HCT116 (cell line): Measurements from ENCODE around the gene RGS10. TPM values are rescaled to one million over a fixed set of nuclear protein-coding genes. Genes with fewer than 3 reads are reported as not detected.

Source experiments
- ATAC-seq: fragments of 200-7000 bp; cut with Tn5 transposase; 2 replicates; pipeline ENCODE4 v1.9.1; 2020; ENCODE audit warnings: mild to moderate bottlenecking, moderate library complexity
- BruUV-seq: library from RNA; stranded (reverse); fragments of 400-500 nt; replicated peaks from 2 replicates; lab custom pipeline; 2021; lab: Mats Ljungman, UMichigan
- CTCF ChIA-PET: fragments of 300-600 bp; sonication (Branson Sonifier 250); formaldehyde crosslinking; loops from one replicate; lab custom pipeline; 2021; ENCODE audit warnings: antibody characterized with exemption; lab: Charles Lee
- POLR2A ChIA-PET: fragments of 300-600, 350-600 bp; sonication (Branson Sonifier 250); formaldehyde crosslinking; loops from one replicate; lab custom pipeline; 2021; ENCODE audit warnings: antibody characterized with exemption; lab: Charles Lee
- RAD21 ChIA-PET, 2 experiments: fragments of 300-600 bp; sonication (Branson Sonifier 250); formaldehyde crosslinking; loops; one replicate each; lab custom pipeline; 2023; ENCODE audit warnings: low total read pairs in 2 of 2; ENCODE audit not compliant: uncharacterized antibody in 2 of 2, unreplicated experiment in 2 of 2, low non-redundant PET in 1 of 2; lab: Charles Lee
- DNase-seq: peaks from one replicate; pipeline ENCODE4 v3.0.0-alpha.2; 2010; ENCODE audit warnings: low read depth, low spot score
- H2AFZ ChIP-seq: fragments of 200-600 bp; shearing (Covaris generic), sonication (generic); 2 replicates; pipeline ENCODE4 v1.6.1; 2017; ENCODE audit warnings: low read depth, mixed run types, mixed read lengths, antibody characterized with exemption, low read length; ENCODE audit not compliant: poor library complexity, severe bottlenecking
- H3K27ac ChIP-seq: 2 replicates; pipeline ENCODE4 v1.5.1; 2012; ENCODE audit warnings: low read depth, low read length
- H3K27me3 ChIP-seq: fragments of 200-600 bp; sonication (generic); 2 replicates; pipeline ENCODE4 v1.6.1; 2016; ENCODE audit warnings: mixed run types, low read length, mixed read lengths; ENCODE audit not compliant: insufficient read depth
- H3K36me3 ChIP-seq, 2 experiments: fragments of 200-500 bp in 1 of 2; fragments of 200-600 bp in 1 of 2; sonication (Bioruptor generic) in 1 of 2; sonication (generic) in 1 of 2; 2 replicates each; pipeline versions ENCODE4 v1.5.1 to v1.6.1; 2014 to 2016; ENCODE audit warnings: low read length in 2 of 2, inconsistent platforms in 1 of 2, mixed read lengths in 1 of 2, mixed run types in 1 of 2; ENCODE audit not compliant: insufficient read depth in 2 of 2, control insufficient read depth in 1 of 2
- H3K4me1 ChIP-seq, 2 experiments: fragments of 200-600 bp in 1 of 2; sonication (generic) in 1 of 2; 2 replicates each; pipeline versions ENCODE4 v1.5.1 to v1.6.1; 2012 to 2017; ENCODE audit warnings: low read length in 2 of 2, inconsistent platforms in 1 of 2, mild to moderate bottlenecking in 1 of 2, mixed read lengths in 1 of 2, mixed run types in 1 of 2, moderate library complexity in 1 of 2; ENCODE audit not compliant: insufficient read depth in 2 of 2, control insufficient read depth in 1 of 2
- H3K4me2 ChIP-seq: fragments of 200-600 bp; sonication (generic); 2 replicates; pipeline ENCODE4 v1.6.1; 2017; ENCODE audit warnings: mixed run types, low read length, mixed read lengths
- H3K4me3 ChIP-seq, 2 experiments: fragments of 200-600 bp in 1 of 2; sonication (generic) in 1 of 2; replicated peaks in 1 of 2; 2 replicates each; pipeline ENCODE4 v1.5.1; 2011 to 2016; ENCODE audit warnings: low read length in 2 of 2, control low read depth in 1 of 2, low read depth in 1 of 2, mild to moderate bottlenecking in 1 of 2, mixed read lengths in 1 of 2, mixed run types in 1 of 2
- H3K79me2 ChIP-seq: fragments of 200-600 bp; sonication (generic); 2 replicates; pipeline ENCODE4 v1.6.1; 2017; ENCODE audit warnings: mild to moderate bottlenecking, mixed run types, low read length, moderate library complexity, mixed read lengths; ENCODE audit not compliant: insufficient read depth
- H3K9ac ChIP-seq: fragments of 200-600 bp; sonication (generic); 2 replicates; pipeline ENCODE4 v1.6.1; 2016; ENCODE audit warnings: low read length, mixed read lengths
- H3K9me2 ChIP-seq: fragments of 200-600 bp; sonication (generic), shearing (Covaris generic); 2 replicates; pipeline ENCODE4 v1.6.1; 2017; ENCODE audit warnings: mixed run types, mild to moderate bottlenecking, moderate library complexity; ENCODE audit not compliant: insufficient read depth
- H3K9me3 ChIP-seq, 2 experiments: fragments of 200-500 bp in 1 of 2; fragments of 200-600 bp in 1 of 2; sonication (Bioruptor generic) in 1 of 2; sonication (generic) in 1 of 2; 2 replicates each; pipeline ENCODE4 v1.6.1; 2014 to 2017; ENCODE audit warnings: low read length in 2 of 2, mixed read lengths in 2 of 2, inconsistent platforms in 1 of 2, low read depth in 1 of 2, mild to moderate bottlenecking in 1 of 2, mixed run types in 1 of 2, moderate library complexity in 1 of 2; ENCODE audit not compliant: control insufficient read depth in 1 of 2, insufficient read depth in 1 of 2
- H4K20me1 ChIP-seq: fragments of 200-600 bp; sonication (generic), shearing (Covaris generic); 2 replicates; pipeline ENCODE4 v1.6.1; 2017; ENCODE audit warnings: mixed run types, mild to moderate bottlenecking, moderate library complexity; ENCODE audit not compliant: insufficient read depth
- CBX3 ChIP-seq: IDR thresholded peaks from 2 replicates; pipeline ENCODE4 v1.6.1; 2012; ENCODE audit warnings: low read depth
- CEBPB ChIP-seq: IDR thresholded peaks from 2 replicates; pipeline ENCODE4 v1.6.1; 2012; ENCODE audit warnings: low read depth
- CTCF ChIP-seq, 3 experiments: fragments of 200-600 bp in 1 of 3; sonication (generic) in 1 of 3; IDR thresholded peaks in 2 of 3; conservative IDR thresholded peaks in 1 of 3; 2 replicates each; pipeline ENCODE4 v1.5.1; 2012 to 2017; ENCODE audit warnings: low read depth in 2 of 3, low read length in 2 of 3, antibody characterized with exemption in 1 of 3, borderline replicate concordance in 1 of 3, control low read depth in 1 of 3, mild to moderate bottlenecking in 1 of 3, mixed read lengths in 1 of 3, mixed run types in 1 of 3, moderate library complexity in 1 of 3; ENCODE audit not compliant: insufficient read depth in 1 of 3
- EGR1 ChIP-seq: IDR thresholded peaks from 2 replicates; pipeline ENCODE4 v1.6.1; 2012; ENCODE audit warnings: low read depth
- ELF1 ChIP-seq: IDR thresholded peaks from 2 replicates; pipeline ENCODE4 v1.6.1; 2012; ENCODE audit warnings: low read depth, borderline replicate concordance
- EZH2phosphoT487 ChIP-seq: fragments of 200-600 bp; IDR thresholded peaks from 2 replicates; pipeline ENCODE4 v1.6.1; 2018; ENCODE audit warnings: antibody characterized with exemption, borderline replicate concordance
- FOSL1 ChIP-seq: IDR thresholded peaks from 2 replicates; pipeline ENCODE4 v1.6.1; 2012; ENCODE audit warnings: low read depth
- JUND ChIP-seq: IDR thresholded peaks from 2 replicates; pipeline ENCODE4 v1.6.1; 2012
- MAX ChIP-seq: IDR thresholded peaks from 2 replicates; pipeline ENCODE4 v1.6.1; 2012
- POLR2A ChIP-seq: IDR thresholded peaks from 2 replicates; pipeline ENCODE4 v1.7.0; 2011; ENCODE audit warnings: borderline replicate concordance; ENCODE audit not compliant: insufficient read depth, insufficient read length; ENCODE audit errors: extremely low read depth
- RAD21 ChIP-seq: IDR thresholded peaks from 2 replicates; pipeline ENCODE4 v1.6.1; 2012; ENCODE audit warnings: low read depth, mild to moderate bottlenecking
- SIN3A ChIP-seq: IDR thresholded peaks from 2 replicates; pipeline ENCODE4 v1.6.1; 2012; ENCODE audit warnings: low read depth
- SP1 ChIP-seq: IDR thresholded peaks from 2 replicates; pipeline ENCODE4 v1.6.1; 2012; ENCODE audit warnings: low read depth
- SRF ChIP-seq: IDR thresholded peaks from 2 replicates; pipeline ENCODE4 v1.6.1; 2012; ENCODE audit warnings: low read depth
- TCF7L2 ChIP-seq: IDR thresholded peaks from 2 replicates; pipeline ENCODE4 v1.7.0; 2011; ENCODE audit warnings: borderline replicate concordance, inconsistent platforms; ENCODE audit not compliant: insufficient read depth, insufficient read length; ENCODE audit errors: extremely low read depth
- YY1 ChIP-seq: IDR thresholded peaks from 2 replicates; pipeline ENCODE4 v1.6.1; 2011; ENCODE audit warnings: low read length, low read depth, moderate library complexity, mild to moderate bottlenecking; ENCODE audit not compliant: insufficient replicate concordance; ENCODE audit errors: extremely low read depth
- ZFX ChIP-seq: fragments of 450-650 bp; IDR thresholded peaks from 2 replicates; pipeline ENCODE4 v1.6.1; 2017
- intact Hi-C: fragments of 100-400 bp; cut with micrococcal nuclease; formaldehyde crosslinking; loops from 2 replicates; pipeline ENCODE4 v1.10.0; 2022
- total RNA-seq: library from RNA; stranded (reverse); gene quantifications from one replicate; pipeline ENCODE4 v1.2.1, GENCODE V29; 2021; ENCODE audit not compliant: unreplicated experiment
- TF ChIP-seq, protein P1 (sequence below): IDR thresholded peaks from 2 replicates; pipeline ENCODE4 v1.6.1; 2012
- TF ChIP-seq, protein P2 (sequence below): IDR thresholded peaks from 2 replicates; pipeline ENCODE4 v1.6.1; 2011; ENCODE audit warnings: mild to moderate bottlenecking, low read length, moderate library complexity; ENCODE audit not compliant: insufficient replicate concordance; ENCODE audit errors: extremely low read depth
- TF ChIP-seq, protein P3 (sequence below): IDR thresholded peaks from 2 replicates; pipeline ENCODE4 v1.6.1; 2012; ENCODE audit warnings: low read depth

The RGS10 gene
- total RNA-seq, 1 experiment from 2014 or later = 96.7 TPM

- Histone ChIP-seq H3K27me3 (no peaks in the 10 kb centered on the region), H3K4me2 (no peak overlapping the region), H2AFZ (no peak overlapping the region), H3K9ac (no peak overlapping the region), H3K9me3 (no peaks in the 10 kb centered on the region), H3K4me3 (no peak overlapping the region), H3K79me2 (no peaks in the 10 kb centered on the region), H4K20me1 (no peaks in the 10 kb centered on the region), H3K9me2 (no peaks in the 10 kb centered on the region), H3K27ac (no peak overlapping the region), H3K36me3 (peaks cover 0 to 5% of the 10 kb centered on the region in 2 experiments; a peak in 2 of 4 replicates), H3K4me1 (no peaks in the 10 kb centered on the region)
- DNase-seq = no peak
- no peak for ATAC-seq
- TF ChIP-seq SP1 (no peak), MAX (no peak), JUND (no peak), EZH2phosphoT487 (no peak), CTCF (IDR thresholded peaks at IDR 0.05 in 2 of 3, conservative IDR thresholded peaks at IDR 0.05 in 1 of 3; ENCODE audit: borderline replicate concordance in 1 of 3, insufficient read depth in 1 of 3, low read depth in 2 of 3, low read length in 2 of 3) (no peak), FOSL1 (no peak), ELF1 (no peak), RAD21 (no peak), SIN3A (no peak), CBX3 (no peak), YY1 (no peak), CEBPB (no peak), TCF7L2 (no peak), ZFX (no peak), EGR1 (no peak), SRF (no peak), POLR2A (no peak)
- TF ChIP-seq, protein P1, sequence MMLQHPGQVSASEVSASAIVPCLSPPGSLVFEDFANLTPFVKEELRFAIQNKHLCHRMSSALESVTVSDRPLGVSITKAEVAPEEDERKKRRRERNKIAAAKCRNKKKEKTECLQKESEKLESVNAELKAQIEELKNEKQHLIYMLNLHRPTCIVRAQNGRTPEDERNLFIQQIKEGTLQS = no peak
- TF ChIP-seq, protein P2, sequence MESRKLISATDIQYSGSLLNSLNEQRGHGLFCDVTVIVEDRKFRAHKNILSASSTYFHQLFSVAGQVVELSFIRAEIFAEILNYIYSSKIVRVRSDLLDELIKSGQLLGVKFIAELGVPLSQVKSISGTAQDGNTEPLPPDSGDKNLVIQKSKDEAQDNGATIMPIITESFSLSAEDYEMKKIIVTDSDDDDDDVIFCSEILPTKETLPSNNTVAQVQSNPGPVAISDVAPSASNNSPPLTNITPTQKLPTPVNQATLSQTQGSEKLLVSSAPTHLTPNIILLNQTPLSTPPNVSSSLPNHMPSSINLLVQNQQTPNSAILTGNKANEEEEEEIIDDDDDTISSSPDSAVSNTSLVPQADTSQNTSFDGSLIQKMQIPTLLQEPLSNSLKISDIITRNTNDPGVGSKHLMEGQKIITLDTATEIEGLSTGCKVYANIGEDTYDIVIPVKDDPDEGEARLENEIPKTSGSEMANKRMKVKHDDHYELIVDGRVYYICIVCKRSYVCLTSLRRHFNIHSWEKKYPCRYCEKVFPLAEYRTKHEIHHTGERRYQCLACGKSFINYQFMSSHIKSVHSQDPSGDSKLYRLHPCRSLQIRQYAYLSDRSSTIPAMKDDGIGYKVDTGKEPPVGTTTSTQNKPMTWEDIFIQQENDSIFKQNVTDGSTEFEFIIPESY = no peak
- TF ChIP-seq, protein P3, sequence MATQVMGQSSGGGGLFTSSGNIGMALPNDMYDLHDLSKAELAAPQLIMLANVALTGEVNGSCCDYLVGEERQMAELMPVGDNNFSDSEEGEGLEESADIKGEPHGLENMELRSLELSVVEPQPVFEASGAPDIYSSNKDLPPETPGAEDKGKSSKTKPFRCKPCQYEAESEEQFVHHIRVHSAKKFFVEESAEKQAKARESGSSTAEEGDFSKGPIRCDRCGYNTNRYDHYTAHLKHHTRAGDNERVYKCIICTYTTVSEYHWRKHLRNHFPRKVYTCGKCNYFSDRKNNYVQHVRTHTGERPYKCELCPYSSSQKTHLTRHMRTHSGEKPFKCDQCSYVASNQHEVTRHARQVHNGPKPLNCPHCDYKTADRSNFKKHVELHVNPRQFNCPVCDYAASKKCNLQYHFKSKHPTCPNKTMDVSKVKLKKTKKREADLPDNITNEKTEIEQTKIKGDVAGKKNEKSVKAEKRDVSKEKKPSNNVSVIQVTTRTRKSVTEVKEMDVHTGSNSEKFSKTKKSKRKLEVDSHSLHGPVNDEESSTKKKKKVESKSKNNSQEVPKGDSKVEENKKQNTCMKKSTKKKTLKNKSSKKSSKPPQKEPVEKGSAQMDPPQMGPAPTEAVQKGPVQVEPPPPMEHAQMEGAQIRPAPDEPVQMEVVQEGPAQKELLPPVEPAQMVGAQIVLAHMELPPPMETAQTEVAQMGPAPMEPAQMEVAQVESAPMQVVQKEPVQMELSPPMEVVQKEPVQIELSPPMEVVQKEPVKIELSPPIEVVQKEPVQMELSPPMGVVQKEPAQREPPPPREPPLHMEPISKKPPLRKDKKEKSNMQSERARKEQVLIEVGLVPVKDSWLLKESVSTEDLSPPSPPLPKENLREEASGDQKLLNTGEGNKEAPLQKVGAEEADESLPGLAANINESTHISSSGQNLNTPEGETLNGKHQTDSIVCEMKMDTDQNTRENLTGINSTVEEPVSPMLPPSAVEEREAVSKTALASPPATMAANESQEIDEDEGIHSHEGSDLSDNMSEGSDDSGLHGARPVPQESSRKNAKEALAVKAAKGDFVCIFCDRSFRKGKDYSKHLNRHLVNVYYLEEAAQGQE = no peak
- ChIA-PET CTCF (no interaction called here), RAD21 (no interaction called here), POLR2A (no interaction called here)
- intact Hi-C loops = no loop called here
- BruUV-seq = no TSS peak
Measured at GRCh38 chr10:119500821-119501220, 41.7 kb downstream of the RGS10 start.
